ENCODE measurements around the gene FAM200A.

FAM200A gene

GRCh38 chr7:99551767-99552463, at the start of gene FAM200A (continued):
- TF ChIP-seq ZBTB49 (tag by site-specific recombination; IDR thresholded peaks at IDR 0.05; ENCODE audit: low read depth) (no peak), ZNF585B (tag by site-specific recombination; IDR thresholded peaks at IDR 0.05) (no peak), ZNF785 (tag by site-specific recombination; IDR thresholded peaks at IDR 0.05) (no peak), RBAK (tag by site-specific recombination; IDR thresholded peaks at IDR 0.05) (no peak), ZBTB10 (tag by site-specific recombination; IDR thresholded peaks at IDR 0.05) (peak; percentile 84), ZNF571 (tag by site-specific recombination; IDR thresholded peaks at IDR 0.05) (no peak), ZNF654 (tag by site-specific recombination; IDR thresholded peaks at IDR 0.05; ENCODE audit: low read depth) (no peak), ZNF558 (tag by site-specific recombination; IDR thresholded peaks at IDR 0.05) (peak; percentile 20; the same call in 1 of the 2 replicates), ZNF433 (tag by site-specific recombination; IDR thresholded peaks at IDR 0.05; ENCODE audit: low read depth) (no peak), ZNF76 (tag by site-specific recombination; IDR thresholded peaks at IDR 0.05; ENCODE audit: borderline replicate concordance, low read depth) (peak; percentile 73), ZNF670 (tag by site-specific recombination; IDR thresholded peaks at IDR 0.05; ENCODE audit: low read depth) (no peak), ZNF121 (tag by site-specific recombination; IDR thresholded peaks at IDR 0.05) (no peak), REST (tag by site-specific recombination; IDR thresholded peaks at IDR 0.05) (peak; percentile 63; the same call in 1 of the 2 replicates), ZNF362 (tag by site-specific recombination; IDR thresholded peaks at IDR 0.05) (no peak), EGR2 (tag by site-specific recombination; IDR thresholded peaks at IDR 0.05; ENCODE audit: low read depth) (no peak), SETDB1 (IDR thresholded peaks at IDR 0.05; ENCODE audit: insufficient read length, low read length) (no peak), ZNF549 (tag by site-specific recombination; IDR thresholded peaks at IDR 0.05) (no peak), ZNF155 (tag by site-specific recombination; IDR thresholded peaks at IDR 0.05) (no peak), ZSCAN23 (tag by site-specific recombination; IDR thresholded peaks at IDR 0.05) (no peak), ZNF629 (tag by site-specific recombination; IDR thresholded peaks at IDR 0.05) (peak; percentile 100), ZNF214 (tag by site-specific recombination; IDR thresholded peaks at IDR 0.05; ENCODE audit: borderline replicate concordance) (no peak), ZNF623 (tag by site-specific recombination; IDR thresholded peaks at IDR 0.05) (no peak), ZNF404 (tag by site-specific recombination; IDR thresholded peaks at IDR 0.05) (no peak), ZNF221 (tag by site-specific recombination; IDR thresholded peaks at IDR 0.05; ENCODE audit: borderline replicate concordance) (no peak), ZNF514 (tag by site-specific recombination; IDR thresholded peaks at IDR 0.05) (no peak), ZNF292 (tag by site-specific recombination; IDR thresholded peaks at IDR 0.05; ENCODE audit: borderline replicate concordance, low read depth) (no peak), ZNF449 (tag by site-specific recombination; IDR thresholded peaks at IDR 0.05) (no peak), ZNF768 (tag by site-specific recombination; IDR thresholded peaks at IDR 0.05) (no peak), ZBTB17 (tag by site-specific recombination; IDR thresholded peaks at IDR 0.05) (peak; percentile 93)
